Hematopoietic multipotent progenitor cell treated with erythropoietin and hydrocortisone succinate and interleukin-3 and kit ligand, for 15 days (in vitro differentiated cells): ENCODE measurements around the gene DDX11.
"Not testable (repeated sequence)": the region's sequence is repeated elsewhere in the genome, so short reads cannot be mapped to it uniquely, and the experiment has no call there.

Experiments
- DNase-seq: peaks from one replicate; pipeline ENCODE4 v3.0.0-alpha.2; 2015; ENCODE audit warnings: low spot score

DDX11 gene

GRCh38 chr12:31124158-31124557 is 50.5 kb downstream of the DDX11 start:
- DNase-seq, result not testable (repeated sequence)

DNA sequence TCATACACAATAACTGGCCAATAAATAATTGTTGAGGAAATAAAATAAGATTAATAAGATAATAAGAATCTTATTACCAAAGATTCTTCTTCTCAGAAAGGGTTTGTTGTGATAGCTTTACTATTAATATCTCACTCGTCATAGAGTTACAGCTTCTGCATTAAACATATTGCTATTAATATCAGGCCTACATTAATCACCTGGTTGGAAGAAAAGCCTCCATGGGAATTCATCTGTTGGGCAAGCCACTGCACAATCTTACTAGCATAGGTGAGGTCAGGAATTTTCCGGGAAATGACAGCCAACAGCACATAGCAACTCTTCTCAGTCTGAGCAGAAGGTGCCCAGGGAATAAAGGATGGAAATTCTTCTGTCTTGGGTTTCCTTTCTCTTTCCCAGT is 51.5 kb downstream of the DDX11 start:
- not testable (repeated sequence) for DNase-seq

DNA sequence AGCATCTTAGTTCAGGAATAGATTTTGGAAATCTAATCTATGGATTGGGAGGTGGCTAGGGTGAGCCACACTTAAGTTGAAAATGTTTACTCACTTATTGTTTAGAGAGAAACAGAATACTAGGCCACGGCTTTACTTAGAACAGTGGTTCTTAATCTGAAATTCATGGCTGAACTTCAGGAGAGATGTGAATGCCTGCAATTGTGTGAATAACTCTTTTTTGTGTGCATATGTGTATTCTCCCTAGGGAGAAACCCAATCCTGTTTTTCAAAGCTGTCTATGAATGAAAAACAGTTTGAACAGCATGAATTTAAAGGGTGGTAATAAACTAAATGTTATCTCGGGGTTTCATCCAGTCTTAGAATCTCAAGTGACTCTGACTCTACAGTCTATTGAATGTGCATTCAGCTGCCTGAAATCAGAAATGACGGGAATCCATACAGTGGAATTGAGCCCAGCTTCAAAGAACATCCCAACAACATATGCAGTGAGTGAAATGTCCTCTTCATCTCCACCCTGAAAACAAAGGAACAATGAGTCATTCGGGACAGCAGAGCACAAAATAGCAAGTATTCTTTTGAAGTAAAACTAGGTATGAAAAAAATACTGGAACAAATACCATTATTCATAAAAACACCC is 53.7 kb downstream of the DDX11 start:
- not testable (repeated sequence) for DNase-seq

GRCh38 chr12:31136581-31136980 is 62.9 kb downstream of the DDX11 start:
- not testable (repeated sequence) for DNase-seq

DNA sequence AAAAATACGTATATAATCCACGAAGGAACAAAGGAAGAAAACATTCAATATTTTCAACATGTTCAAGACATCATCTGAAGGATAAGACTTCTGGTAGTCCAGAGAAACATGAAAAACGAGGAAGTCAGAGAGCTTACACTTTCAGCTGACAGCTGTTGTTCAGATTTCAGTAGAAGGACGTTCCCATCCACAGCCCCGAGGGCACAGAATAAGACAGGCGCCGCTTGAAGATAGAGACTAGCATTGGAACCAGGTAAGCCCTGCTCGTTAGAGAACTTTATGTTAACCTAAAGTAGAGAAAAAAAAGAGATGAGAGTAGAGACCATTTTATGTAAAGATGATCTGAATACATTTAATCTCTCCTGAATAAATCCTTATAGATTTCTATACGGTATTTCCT is 71.1 kb downstream of the DDX11 start:
- not testable (repeated sequence) for DNase-seq

- not testable (repeated sequence) for DNase-seq
These were observed 71.6 kb downstream of the DDX11 start for GRCh38 chr12:31145296-31145695.

- DNase-seq, result not testable (repeated sequence)
These were observed 73.8 kb downstream of the DDX11 start for GRCh38 chr12:31147415-31147814.

DNA sequence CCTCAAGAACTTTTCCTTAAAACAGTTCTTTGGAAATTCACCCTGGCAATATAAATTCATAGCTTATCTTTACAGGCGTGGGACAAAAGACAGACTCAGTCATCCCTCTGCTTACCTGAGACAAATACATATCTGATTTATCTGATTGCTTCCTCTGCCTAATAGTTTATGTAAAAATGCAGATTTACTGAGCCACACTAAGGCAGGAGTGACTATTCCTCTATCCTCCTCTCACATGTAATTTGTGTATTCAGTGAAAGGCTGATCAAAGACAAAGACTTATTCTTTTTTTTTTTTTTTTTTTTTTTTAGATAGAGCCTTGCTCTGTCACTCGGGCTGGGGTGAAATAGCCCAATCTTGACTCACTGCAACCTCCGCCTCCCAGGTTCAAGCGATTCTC is 77.1 kb downstream of the DDX11 start:
- DNase-seq, result not testable (repeated sequence)
